Ishikawa (cell line): Measurements from ENCODE around the gene SLC38A10.

Experiments
- EP300 ChIP-seq: IDR thresholded peaks from 2 replicates; pipeline ENCODE4 v1.6.1; 2012; ENCODE audit warnings: borderline replicate concordance
- TAF1 ChIP-seq: IDR thresholded peaks from 2 replicates; pipeline ENCODE4 v1.6.1; 2012; ENCODE audit warnings: low read depth, mild to moderate bottlenecking
- USF1 ChIP-seq: IDR thresholded peaks from 2 replicates; pipeline ENCODE4 v1.6.1; 2012
- ZBTB7A ChIP-seq: IDR thresholded peaks from 2 replicates; pipeline ENCODE4 v1.6.1; 2012; ENCODE audit warnings: low read depth

- TF ChIP-seq USF1 (no peak), ZBTB7A (no peak), TAF1 (no peak), EP300 (no peak)
Measured at GRCh38 chr17:81292450-81292849, 2.7 kb downstream of the SLC38A10 start.
